AG04449 (cell line): Measurements from ENCODE around the gene PLA2G5.

ENCODE experiments used
- CTCF ChIA-PET: fragments of 350-600 bp; formaldehyde crosslinking; extraction: SDS; loops from one replicate; lab custom pipeline; 2021; ENCODE audit warnings: antibody characterized with exemption; lab: Yijun Ruan, JAX
- POLR2A ChIA-PET: fragments of 400-600, 350-600 bp; formaldehyde crosslinking; extraction: SDS; loops from one replicate; lab custom pipeline; 2020; ENCODE audit warnings: antibody characterized with exemption, inconsistent platforms; lab: Yijun Ruan, JAX
- DNase-seq: peaks from one replicate; pipeline ENCODE4 v3.0.0-alpha.2; 2010; ENCODE audit warnings: low read depth, low spot score
- H3K4me3 ChIP-seq: 2 replicates; pipeline ENCODE4 v1.5.1; 2011; ENCODE audit warnings: low read depth, mild to moderate bottlenecking, control low read depth, low read length
- TF ChIP-seq, protein P1 (sequence below): IDR thresholded peaks from one replicate; pipeline ENCODE4 v1.5.1; 2011; ENCODE audit warnings: mild to moderate bottlenecking, moderate library complexity, low read length, control low read depth, inconsistent platforms; ENCODE audit not compliant: insufficient read depth; ENCODE audit errors: missing control alignments

PLA2G5 gene

DNA sequence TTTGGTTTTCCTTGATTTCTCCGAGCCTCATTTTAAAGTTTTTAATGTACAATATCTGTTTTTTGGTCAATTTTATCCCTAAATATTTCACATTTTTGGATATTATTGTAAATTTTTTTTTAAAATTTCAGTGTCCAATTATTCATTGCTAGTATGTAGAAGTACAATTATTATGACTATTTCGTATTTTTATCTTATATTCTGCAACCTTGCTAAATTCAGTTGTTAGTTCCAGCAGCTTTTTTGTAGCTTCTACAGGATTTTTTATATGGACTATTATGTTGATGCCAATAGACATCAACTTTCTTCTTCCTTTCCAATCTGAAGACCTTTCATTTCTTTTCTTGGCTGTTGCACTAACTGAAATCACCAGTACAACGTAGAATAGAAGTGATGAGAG lies 65.0 kb downstream of the PLA2G5 start:
- TF ChIP-seq, protein P1, sequence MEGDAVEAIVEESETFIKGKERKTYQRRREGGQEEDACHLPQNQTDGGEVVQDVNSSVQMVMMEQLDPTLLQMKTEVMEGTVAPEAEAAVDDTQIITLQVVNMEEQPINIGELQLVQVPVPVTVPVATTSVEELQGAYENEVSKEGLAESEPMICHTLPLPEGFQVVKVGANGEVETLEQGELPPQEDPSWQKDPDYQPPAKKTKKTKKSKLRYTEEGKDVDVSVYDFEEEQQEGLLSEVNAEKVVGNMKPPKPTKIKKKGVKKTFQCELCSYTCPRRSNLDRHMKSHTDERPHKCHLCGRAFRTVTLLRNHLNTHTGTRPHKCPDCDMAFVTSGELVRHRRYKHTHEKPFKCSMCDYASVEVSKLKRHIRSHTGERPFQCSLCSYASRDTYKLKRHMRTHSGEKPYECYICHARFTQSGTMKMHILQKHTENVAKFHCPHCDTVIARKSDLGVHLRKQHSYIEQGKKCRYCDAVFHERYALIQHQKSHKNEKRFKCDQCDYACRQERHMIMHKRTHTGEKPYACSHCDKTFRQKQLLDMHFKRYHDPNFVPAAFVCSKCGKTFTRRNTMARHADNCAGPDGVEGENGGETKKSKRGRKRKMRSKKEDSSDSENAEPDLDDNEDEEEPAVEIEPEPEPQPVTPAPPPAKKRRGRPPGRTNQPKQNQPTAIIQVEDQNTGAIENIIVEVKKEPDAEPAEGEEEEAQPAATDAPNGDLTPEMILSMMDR = no peak
- CTCF ChIA-PET = no interaction called here
- POLR2A ChIA-PET = no interaction called here
- H3K4me3 ChIP-seq = no peak overlapping the region
- no peak for DNase-seq

DNA sequence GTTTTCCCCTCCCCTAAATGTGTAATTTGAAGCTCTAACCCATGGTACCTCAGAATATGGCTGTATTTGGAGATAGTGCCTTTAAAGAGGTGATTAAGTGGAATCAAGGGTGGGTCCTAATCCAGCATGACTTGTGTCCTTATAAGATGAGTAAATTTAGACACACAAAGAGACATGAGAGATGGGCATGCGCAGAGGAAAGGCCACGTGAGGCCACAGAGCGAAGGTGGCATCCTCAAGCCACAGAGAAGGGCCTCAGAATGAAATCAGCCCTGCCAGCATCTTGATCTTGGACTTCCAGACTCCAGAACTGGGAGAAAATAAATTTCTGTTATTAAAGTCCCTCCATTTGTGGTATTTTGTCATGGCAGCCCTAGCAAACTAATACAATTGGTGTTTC lies 66.3 kb downstream of the PLA2G5 start:
- DNase-seq = no peak
- H3K4me3 ChIP-seq = no peak overlapping the region
- ChIA-PET CTCF (interaction anchor here (0.7 kb wide), 1 partner anchor 11 kb away, joined by 4 read pairs; no protein-coding TSS in a partner anchor), POLR2A (no interaction called here)
- TF ChIP-seq, protein P1 = no peak

DNA sequence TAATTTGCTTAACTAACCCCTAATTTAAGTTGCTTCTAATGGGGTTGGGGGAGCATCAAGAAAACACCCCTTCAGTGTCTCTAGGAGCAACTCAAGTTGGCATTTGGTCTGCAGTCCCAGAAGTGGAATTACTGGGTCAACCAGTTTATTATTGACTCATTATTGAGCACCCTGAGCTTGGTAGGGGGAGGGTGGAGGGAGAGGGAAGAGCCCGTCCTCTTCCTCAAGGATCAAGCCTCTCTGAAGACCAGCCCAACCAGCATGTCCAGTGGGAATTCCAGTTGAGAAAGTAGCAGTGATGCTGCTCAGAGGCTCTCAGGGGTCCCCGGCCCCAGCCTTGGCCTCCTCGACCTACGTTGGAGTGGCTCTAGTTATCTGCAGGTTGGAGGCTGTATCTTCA lies 67.1 kb downstream of the PLA2G5 start:
- ChIA-PET POLR2A (no interaction called here), CTCF (no interaction called here)
- no peak overlapping the region for H3K4me3 ChIP-seq
- TF ChIP-seq, protein P1 = no peak
- DNase-seq = no peak

DNA sequence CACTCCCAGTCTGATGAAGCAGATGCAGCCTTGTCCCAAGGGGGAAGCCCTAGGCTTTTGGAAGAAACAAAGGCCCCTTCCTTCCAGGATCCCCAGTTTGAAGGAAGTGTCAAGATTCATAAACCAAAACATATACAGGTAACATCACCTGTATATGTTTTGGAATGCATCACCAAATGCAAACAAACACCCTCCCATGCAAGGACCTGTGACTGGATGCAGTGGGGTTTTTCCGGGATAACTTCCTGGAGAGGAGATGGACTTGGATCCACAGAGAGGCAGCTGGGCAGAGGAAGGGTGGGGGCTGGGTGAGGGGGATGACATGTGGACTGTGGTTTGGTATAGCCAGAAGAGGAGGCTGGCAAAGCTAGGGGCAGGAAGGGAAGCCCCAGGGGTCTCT lies 67.6 kb downstream of the PLA2G5 start:
- no peak overlapping the region for H3K4me3 ChIP-seq
- ChIA-PET CTCF (interaction anchor here (1.5 kb wide), 1 partner anchor 14 kb away, joined by 5 read pairs; no protein-coding TSS in a partner anchor), POLR2A (no interaction called here)
- DNase-seq = no peak
- TF ChIP-seq, protein P1 = no peak

DNA sequence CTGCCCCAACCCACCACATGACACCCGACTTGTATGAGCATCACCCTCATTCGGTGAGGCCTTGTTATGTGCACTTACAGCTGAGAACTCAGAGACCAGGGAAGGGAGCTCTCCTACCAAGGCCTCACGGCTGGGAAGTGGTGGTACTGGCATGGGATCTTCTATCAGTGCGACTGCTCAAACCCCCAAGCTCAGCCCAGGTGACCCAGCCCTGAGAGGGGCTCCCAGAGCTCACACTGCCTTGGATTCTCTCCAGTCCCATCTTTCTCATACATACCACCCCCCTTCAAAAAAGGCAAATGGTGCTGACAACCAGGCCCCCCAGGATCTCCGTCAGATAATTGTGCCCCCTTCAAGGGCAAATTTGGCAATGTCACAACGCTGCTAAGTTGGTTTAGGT lies 68.4 kb downstream of the PLA2G5 start:
- POLR2A ChIA-PET = no interaction called here
- TF ChIP-seq, protein P1 = no peak

DNA sequence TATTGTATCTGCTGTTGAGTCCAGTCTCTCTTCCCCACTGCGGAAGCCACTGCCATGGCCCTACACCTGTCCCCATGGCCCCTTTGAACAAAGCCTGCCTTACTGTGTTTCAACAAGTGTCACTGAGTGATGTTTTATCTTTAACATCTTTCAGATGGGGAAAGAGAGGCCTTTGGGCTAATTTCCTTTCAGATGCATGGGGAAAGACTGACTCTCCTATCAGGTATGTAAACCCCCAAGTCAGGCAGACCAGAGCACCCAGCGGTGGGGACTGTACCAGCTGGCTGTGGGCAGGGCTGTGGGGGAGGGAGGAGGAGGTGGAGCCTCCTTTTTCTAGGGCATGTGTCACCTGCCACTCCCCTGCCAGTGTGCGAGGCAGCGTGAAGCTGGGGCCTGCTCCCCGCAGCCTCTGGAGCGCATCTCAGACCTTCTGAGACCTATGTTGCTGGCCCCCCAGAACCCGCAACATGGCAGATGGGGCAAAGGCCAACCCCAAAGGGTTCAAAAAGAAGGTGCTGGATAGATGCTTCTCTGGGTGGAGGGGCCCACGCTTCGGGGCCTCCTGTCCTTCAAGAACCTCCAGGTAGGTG lies 69.1 kb downstream of the PLA2G5 start, which contains the start of gene PLA2G2F:
Gene PLA2G2F, plus strand, starts transcription at position 363 of the 590 bp plus-strand sequence. Its CDS starts 105 bp downstream, at position 468.
- ChIA-PET POLR2A (no interaction called here), CTCF (interaction anchor here (1.5 kb wide), 1 partner anchor 13 kb away, joined by 5 read pairs; no protein-coding TSS in a partner anchor)
- TF ChIP-seq, protein P1 = no peak
- no peak for DNase-seq
- no peak within 1 kb of the TSS for H3K4me3 ChIP-seq

More for the DNA sequence above, 68.4 kb downstream of the PLA2G5 start:
- H3K4me3 ChIP-seq = no peak overlapping the region
- no peak for DNase-seq
- CTCF ChIA-PET = interaction anchor here (1.5 kb wide), 1 partner anchor 14 kb away, joined by 5 read pairs; no protein-coding TSS in a partner anchor
